RKO (cell line): Measurements from ENCODE around the gene CERCAM.

Source experiments
- DNase-seq: peaks from one replicate; pipeline ENCODE4 v3.0.0-alpha.2; 2016; ENCODE audit warnings: low spot score

Gene CERCAM

GRCh38 chr9:128456613-128457061, 36.0 kb downstream of the CERCAM start:
- peak; percentile 93 for DNase-seq

GRCh38 chr9:128457207-128457606, 36.5 kb downstream of the CERCAM start:
- DNase-seq = no peak

GRCh38 chr9:128459011-128459410, 38.4 kb downstream of the CERCAM start:
- no peak for DNase-seq

- DNase-seq = no peak
Observed at GRCh38 chr9:128469070-128469469, 48.4 kb downstream of the CERCAM start.

- no peak for DNase-seq
Observed at GRCh38 chr9:128470560-128470959, 49.9 kb downstream of the CERCAM start.

GRCh38 chr9:128473104-128473503, 52.4 kb downstream of the CERCAM start:
- no peak for DNase-seq

GRCh38 chr9:128475867-128476266, 55.2 kb downstream of the CERCAM start:
- DNase-seq = no peak

GRCh38 chr9:128479262-128479661, 58.6 kb downstream of the CERCAM start:
- DNase-seq = no peak

GRCh38 chr9:128481561-128481960, 60.9 kb downstream of the CERCAM start:
- no peak for DNase-seq

- no peak for DNase-seq
Observed at GRCh38 chr9:128482186-128482585, 61.5 kb downstream of the CERCAM start.

GRCh38 chr9:128484686-128485413, 64.2 kb downstream of the CERCAM start:
- DNase-seq = no peak

- no peak for DNase-seq
Observed at GRCh38 chr9:128485414-128485855, 64.8 kb downstream of the CERCAM start.

GRCh38 chr9:128486201-128486600, 65.5 kb downstream of the CERCAM start:
- no peak for DNase-seq
